ENCODE measurements around the gene MFRP. TPM values are rescaled to one million over a fixed set of nuclear protein-coding genes. Genes with fewer than 3 reads are reported as not detected.
A peak's percentile ranks its signal among the peaks of the same experiment; 100 is the strongest.

The MFRP gene
- total RNA-seq, 1 experiment from 2014 or later = not detected

GRCh38 chr11:119368121-119369034 is 21.9 kb upstream of the MFRP start:
- CTCF ChIA-PET = interaction anchor here (0.6 to 19.9 kb wide), 14 partner anchors 8 to 371 kb away, joined by 3 to 415 read pairs (median 4); partner anchors contain the start of gene USP2
- Mint-ChIP-seq H3K27me3 (ENCODE audit: insufficient read depth, unreplicated experiment) (no peaks in the 10 kb centered on the region), H3K36me3 (ENCODE audit: insufficient read depth, unreplicated experiment) (peaks cover 4% of the 10 kb centered on the region), H3K4me1 (ENCODE audit: insufficient read depth, unreplicated experiment) (peaks cover 72% of the 10 kb centered on the region), H3K9me3 (ENCODE audit: unreplicated experiment) (no peaks in the 10 kb centered on the region), H3K27ac (ENCODE audit: low read depth, unreplicated experiment) (peak overlapping the region; percentile 73), H3K4me3 (ENCODE audit: unreplicated experiment) (peak overlapping the region; percentile 54)
- DNase-seq (ENCODE audit: unreplicated experiment) = peak; percentile 93
- intact Hi-C loops (cut with micrococcal nuclease) = no loop called here
- POLR2A ChIA-PET = interaction anchor here (0.6 to 10.6 kb wide), 17 partner anchors 7 to 1342 kb away, joined by 3 to 85 read pairs (median 4); partner anchors contain the start of genes HINFP, RNF26 and USP2
- TF ChIP-seq CTCF (IDR thresholded peaks at IDR 0.05; ENCODE audit: unreplicated experiment) = no peak
- BruUV-seq (replicated peaks) = no TSS peak

- DNase-seq (ENCODE audit: unreplicated experiment) = peak; percentile 95
- TF ChIP-seq CTCF (IDR thresholded peaks at IDR 0.05; ENCODE audit: unreplicated experiment) = no peak
- POLR2A ChIA-PET = interaction anchor here (0.6 to 10.6 kb wide), 13 partner anchors 11 to 1343 kb away, joined by 3 to 85 read pairs (median 4); partner anchors contain the start of genes HINFP, RNF26, TRIM29 and USP2
- Mint-ChIP-seq H3K9me3 (ENCODE audit: unreplicated experiment) (no peaks in the 10 kb centered on the region), H3K4me3 (ENCODE audit: unreplicated experiment) (no peak overlapping the region), H3K27me3 (ENCODE audit: insufficient read depth, unreplicated experiment) (no peaks in the 10 kb centered on the region), H3K36me3 (ENCODE audit: insufficient read depth, unreplicated experiment) (peaks cover under 1% of the 10 kb centered on the region), H3K4me1 (ENCODE audit: insufficient read depth, unreplicated experiment) (peaks cover 73% of the 10 kb centered on the region), H3K27ac (ENCODE audit: low read depth, unreplicated experiment) (peak overlapping the region; percentile 73)
- BruUV-seq (replicated peaks) = no TSS peak
- CTCF ChIA-PET = interaction anchor here (0.8 to 19.9 kb wide), 11 partner anchors 9 to 372 kb away, joined by 3 to 415 read pairs (median 4); partner anchors contain the start of gene USP2
- intact Hi-C loops (cut with micrococcal nuclease) = no loop called here
Measured at GRCh38 chr11:119367661-119368120, 21.2 kb upstream of the MFRP start.

GRCh38 chr11:119366690-119367620 is 20.4 kb upstream of the MFRP start:
- ChIA-PET CTCF (interaction anchor here (0.8 to 19.9 kb wide), 9 partner anchors 8 to 167 kb away, joined by 3 to 415 read pairs (median 4); partner anchors contain the start of gene USP2), POLR2A (interaction anchor here (0.6 to 10.6 kb wide), 10 partner anchors 10 to 1344 kb away, joined by 3 to 85 read pairs (median 4); partner anchors contain the start of genes RNF26, TRIM29 and USP2)
- H3K36me3 Mint-ChIP-seq (ENCODE audit: insufficient read depth, unreplicated experiment) = no peaks in the 10 kb centered on the region
- no peak for DNase-seq (ENCODE audit: unreplicated experiment)
- TF ChIP-seq CTCF (IDR thresholded peaks at IDR 0.05; ENCODE audit: unreplicated experiment) = no peak
- intact Hi-C loops (cut with micrococcal nuclease) = no loop called here
- H3K9me3 Mint-ChIP-seq (ENCODE audit: unreplicated experiment) = no peaks in the 10 kb centered on the region
- H3K27ac Mint-ChIP-seq (ENCODE audit: low read depth, unreplicated experiment) = peak overlapping the region; percentile 73
- no peaks in the 10 kb centered on the region for H3K27me3 Mint-ChIP-seq (ENCODE audit: insufficient read depth, unreplicated experiment)
- H3K4me3 Mint-ChIP-seq (ENCODE audit: unreplicated experiment) = no peak overlapping the region
- peaks cover 77% of the 10 kb centered on the region for H3K4me1 Mint-ChIP-seq (ENCODE audit: insufficient read depth, unreplicated experiment)
- BruUV-seq (replicated peaks) = no TSS peak
